Left kidney (tissue), 2 donors: ENCODE data around the gene ANGPTL2. TPM values are rescaled to one million over a fixed set of nuclear protein-coding genes. Genes with fewer than 3 reads are reported as not detected.
"Not testable (repeated sequence)": the region's sequence is repeated elsewhere in the genome, so short reads cannot be mapped to it uniquely, and the experiment has no call there.

Experiments used
- DNase-seq: peaks from one replicate; pipeline ENCODE4 v3.0.0-alpha.2; 2013
- polyA plus RNA-seq: library from polyadenylated mRNA; unstranded; fragments of 120-200 nt; gene quantifications from one replicate; pipeline ENCODE4 v1.2.1, GENCODE V29; 2013; ENCODE audit not compliant: insufficient read length

Gene ANGPTL2
- polyA plus RNA-seq, 1 donor: 8.1 TPM

DNA sequence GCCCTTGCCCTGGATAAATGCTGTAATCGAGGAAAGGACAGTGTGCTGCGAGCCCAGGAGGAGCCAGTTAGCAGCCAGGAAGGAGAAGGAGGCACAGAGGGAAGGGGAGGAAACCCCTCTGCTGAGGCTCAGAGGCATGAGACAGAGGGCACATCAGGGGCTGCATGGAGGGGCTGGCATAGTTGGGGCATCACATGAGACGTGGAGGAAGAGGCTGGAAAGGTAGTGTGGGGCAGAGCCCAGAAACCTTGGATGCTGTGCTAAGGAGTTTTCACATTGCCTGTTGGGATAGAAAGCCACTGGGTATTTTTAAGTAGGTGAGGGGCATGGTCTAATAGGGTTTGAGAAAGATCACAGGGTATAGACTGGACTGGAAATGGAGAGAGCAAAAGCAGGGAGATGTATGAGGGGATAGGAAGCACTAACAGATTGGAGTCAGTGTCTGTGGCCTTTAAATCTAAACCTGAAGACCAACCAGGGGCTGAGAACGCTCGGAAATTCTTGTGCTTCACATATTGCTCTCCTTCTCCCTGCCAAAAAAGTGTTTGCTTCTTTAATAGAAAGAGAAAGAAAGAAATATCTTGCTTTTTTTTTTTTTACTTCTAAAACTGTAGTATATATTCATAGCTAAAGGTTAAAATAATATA, 33.0 kb upstream of the ANGPTL2 start:
- no peak for DNase-seq

DNA sequence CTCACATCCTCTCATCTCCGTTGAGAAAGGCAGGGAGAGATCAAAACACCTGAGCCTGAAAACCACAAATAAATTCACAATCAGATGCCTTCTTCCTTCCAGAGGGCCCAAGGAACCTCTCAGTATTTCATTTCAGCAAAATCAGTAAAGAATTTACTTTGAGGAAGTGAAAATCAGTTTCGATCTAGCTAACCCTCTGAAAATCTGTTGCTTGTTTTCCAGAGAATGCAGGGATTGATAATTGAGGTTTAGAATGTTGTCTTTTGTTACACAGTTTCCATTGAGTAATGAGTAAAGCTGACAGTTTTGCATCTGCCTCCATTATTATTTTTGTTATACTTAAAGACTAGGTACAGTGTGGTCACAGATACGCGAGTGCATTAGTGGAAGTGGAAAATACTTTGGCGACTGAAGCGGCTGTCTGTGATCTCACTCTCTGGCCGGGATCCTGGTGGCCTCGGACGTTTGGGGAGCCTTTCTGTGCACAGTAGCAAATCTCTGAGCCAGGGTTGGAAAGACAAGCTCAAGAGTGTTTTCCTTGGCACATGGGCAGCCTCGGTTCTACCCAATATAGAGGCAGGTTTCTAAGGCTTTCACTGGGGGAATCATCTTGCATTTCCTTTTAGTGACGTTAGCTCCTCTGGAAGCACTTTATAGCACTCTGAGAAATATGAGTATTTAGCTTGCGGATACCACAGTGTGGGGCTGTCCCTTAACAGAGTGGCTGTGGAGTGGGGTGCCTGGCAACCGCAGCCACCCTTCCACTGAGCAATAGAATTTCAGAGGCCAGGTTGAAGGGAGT, 32.2 kb upstream of the ANGPTL2 start:
- no peak for DNase-seq

DNA sequence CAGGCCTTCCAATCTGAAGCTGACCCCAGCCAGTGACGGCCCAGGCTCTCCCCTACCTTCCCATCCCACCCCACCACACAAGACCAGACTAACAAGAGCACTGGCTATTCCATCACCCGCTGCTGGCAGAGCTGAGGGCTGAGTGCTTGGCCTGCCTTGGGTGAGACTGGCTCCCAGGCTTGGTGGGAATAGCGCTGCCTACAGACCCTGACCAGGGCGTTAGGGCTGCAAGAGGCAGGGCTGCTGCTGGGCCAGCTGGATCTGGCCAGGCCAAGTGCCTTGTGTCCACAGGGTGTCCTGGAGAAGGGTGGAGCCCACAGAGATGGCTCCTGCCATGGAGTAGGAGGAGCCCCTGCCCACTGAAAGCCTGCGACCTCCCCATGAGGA, 31.6 kb upstream of the ANGPTL2 start:
- no peak for DNase-seq

- DNase-seq: no peak
Observed at GRCh38 chr9:127153501-127153900, 31.1 kb upstream of the ANGPTL2 start.

GRCh38 chr9:127149463-127150390, 27.3 kb upstream of the ANGPTL2 start:
- DNase-seq: no peak

DNA sequence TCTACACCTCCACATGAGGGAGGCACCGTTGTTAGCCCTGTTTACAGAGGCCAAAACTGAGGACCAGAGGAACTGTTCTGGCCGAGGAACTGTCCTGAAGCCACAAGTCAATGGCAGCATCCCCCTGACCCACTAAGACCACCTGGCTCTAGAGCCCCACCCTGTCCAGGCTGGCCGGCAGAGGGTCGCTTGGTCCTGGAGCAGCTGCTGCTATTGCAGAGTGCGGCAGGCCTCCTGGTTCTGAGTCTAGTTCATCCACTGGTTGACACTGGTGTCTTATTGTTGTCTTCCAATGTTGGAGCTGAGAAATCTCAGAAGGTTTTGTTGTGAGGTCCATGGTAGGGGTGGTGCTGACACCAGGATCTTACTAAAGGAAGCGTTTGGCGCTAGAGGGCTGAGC, 26.6 kb upstream of the ANGPTL2 start:
- no peak for DNase-seq

- DNase-seq: no peak
Observed at GRCh38 chr9:127148014-127148413, 25.6 kb upstream of the ANGPTL2 start.

- no peak for DNase-seq
Observed at GRCh38 chr9:127147251-127147650, 24.8 kb upstream of the ANGPTL2 start.

- not testable (repeated sequence) for DNase-seq
Observed at GRCh38 chr9:127146841-127147240, 24.4 kb upstream of the ANGPTL2 start.

GRCh38 chr9:127144670-127145445, 22.4 kb upstream of the ANGPTL2 start:
- no peak for DNase-seq

GRCh38 chr9:127143920-127144465, 21.6 kb upstream of the ANGPTL2 start:
- no peak for DNase-seq

DNA sequence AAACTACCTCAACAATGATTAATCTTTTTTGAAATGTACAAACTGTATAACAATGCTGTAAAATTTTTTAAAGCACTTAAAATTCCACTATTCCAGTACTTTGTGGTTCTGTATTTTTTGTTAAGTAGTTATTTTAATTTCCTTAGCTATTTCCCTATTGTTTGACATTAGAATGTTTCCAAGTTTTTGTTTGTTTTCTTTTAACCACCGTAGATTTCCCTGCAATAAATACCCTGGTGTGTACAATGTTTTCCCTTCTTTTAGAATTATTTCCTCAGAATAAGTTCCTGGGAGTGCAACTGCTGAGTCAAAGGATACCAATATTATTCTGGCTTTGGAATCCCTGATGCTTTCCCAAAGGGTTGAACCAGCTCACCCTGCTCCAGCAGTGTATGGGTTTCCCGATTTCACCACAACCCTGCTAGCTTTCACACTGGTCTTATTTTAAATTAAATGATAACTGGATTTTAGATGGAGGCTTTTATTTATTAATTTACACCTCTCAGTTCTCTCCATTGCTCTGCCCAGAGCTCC, 20.6 kb upstream of the ANGPTL2 start:
- DNase-seq: no peak

GRCh38 chr9:127142291-127142690, 19.9 kb upstream of the ANGPTL2 start:
- no peak for DNase-seq

- no peak for DNase-seq
Observed at GRCh38 chr9:127140842-127141675, 18.6 kb upstream of the ANGPTL2 start.

DNA sequence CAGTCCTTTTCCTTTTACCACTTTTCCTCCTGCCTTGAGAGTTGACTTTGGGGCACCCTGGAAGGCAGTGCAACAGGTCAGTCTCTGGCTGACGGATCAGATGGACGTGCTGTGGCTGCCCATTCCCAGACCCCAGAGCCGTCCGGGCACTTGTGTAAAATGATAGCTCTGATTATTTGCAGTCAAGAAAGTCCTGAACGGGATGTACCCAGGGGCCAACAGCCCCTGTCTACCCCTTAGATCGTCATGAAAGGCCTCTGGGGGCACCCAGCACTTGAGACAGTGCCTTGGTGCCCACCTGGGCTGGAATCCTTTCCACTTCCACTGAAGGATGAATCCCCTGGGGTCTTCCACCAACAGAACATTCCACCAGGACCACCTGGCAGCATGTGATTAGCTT, 17.7 kb upstream of the ANGPTL2 start:
- no peak for DNase-seq

DNA sequence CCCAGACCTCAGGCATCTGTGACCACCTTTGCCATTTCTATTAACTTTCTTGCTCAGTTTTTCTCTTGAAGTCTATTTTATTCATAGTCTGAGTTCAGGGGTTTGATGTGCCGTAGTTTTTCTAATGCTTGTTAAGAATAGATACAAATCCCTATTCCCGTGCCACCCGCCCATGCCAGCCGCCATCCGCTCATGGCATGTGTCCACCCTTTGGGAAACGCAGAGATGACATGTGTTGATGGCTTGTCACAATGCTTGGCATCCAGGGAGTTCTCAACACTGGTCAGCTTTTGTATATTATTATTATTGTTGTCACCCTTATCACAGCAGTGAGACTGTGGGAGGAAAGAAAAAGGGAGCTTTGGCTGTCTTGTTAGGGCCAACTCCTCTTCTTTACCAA, 17.3 kb upstream of the ANGPTL2 start:
- DNase-seq: no peak

GRCh38 chr9:127139071-127139731, 16.8 kb upstream of the ANGPTL2 start:
- DNase-seq: no peak

GRCh38 chr9:127138444-127138843, 16.0 kb upstream of the ANGPTL2 start:
- no peak for DNase-seq

DNA sequence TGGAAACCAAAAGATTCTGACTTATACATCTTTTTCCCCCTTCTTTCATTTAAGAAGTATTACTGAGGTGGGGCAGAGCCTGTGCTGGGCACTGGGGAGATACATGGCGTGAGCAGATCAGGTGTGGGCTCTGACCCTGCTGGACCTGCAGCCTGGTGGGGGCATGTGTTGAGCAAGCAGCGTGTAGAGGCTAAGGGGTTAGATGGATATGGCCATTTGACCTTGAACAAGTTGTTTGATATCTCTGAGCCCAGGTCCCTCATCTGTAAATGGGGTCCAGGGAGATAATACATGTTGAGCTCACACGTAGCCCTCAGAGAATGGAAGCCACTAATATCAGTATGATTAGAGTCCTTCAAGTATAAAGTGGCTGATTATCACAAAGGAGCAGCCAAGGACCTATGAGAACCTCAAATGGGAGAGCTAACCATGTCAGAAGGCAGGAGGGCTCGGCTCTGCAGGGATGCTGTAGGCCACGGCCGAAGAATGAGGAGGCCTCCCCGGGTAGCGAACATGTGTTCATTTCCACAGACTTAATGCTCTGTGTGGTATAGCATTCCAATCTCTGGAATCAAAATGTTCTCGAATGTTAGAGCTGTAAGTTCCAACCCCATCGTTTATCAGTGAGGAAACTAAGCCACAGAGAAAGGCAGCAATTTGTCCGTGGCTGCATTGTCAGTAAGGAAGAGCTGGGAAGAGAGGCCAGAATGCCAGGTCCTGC, 15.4 kb upstream of the ANGPTL2 start:
- DNase-seq: no peak
